AG04450 (cell line): ENCODE data around the gene CLIP1. TPM values are rescaled to one million over a fixed set of nuclear protein-coding genes. Genes with fewer than 3 reads are reported as not detected.
"Not testable (repeated sequence)": the region's sequence is repeated elsewhere in the genome, so short reads cannot be mapped to it uniquely, and the experiment has no call there.

Source experiments
- CTCF ChIA-PET: fragments of 300-600, 350-600 bp; formaldehyde crosslinking; extraction: SDS; loops from one replicate; lab custom pipeline; 2022; ENCODE audit warnings: antibody characterized with exemption, inconsistent platforms; lab: Charles Lee
- POLR2A ChIA-PET: fragments of 350-600 bp; formaldehyde crosslinking; extraction: SDS; loops from one replicate; lab custom pipeline; 2021; ENCODE audit warnings: antibody characterized with exemption, inconsistent platforms; lab: Yijun Ruan, JAX
- DNase-seq: peaks from one replicate; pipeline ENCODE4 v3.0.0-alpha.2; 2011; ENCODE audit warnings: low read depth, low spot score
- H3K27ac ChIP-seq: one replicate; pipeline ENCODE4 v1.5.1; 2012; ENCODE audit warnings: low read depth, low read length, control low read depth
- H3K27me3 ChIP-seq: one replicate; pipeline ENCODE4 v1.6.0; 2012; ENCODE audit warnings: low read length; ENCODE audit not compliant: control insufficient read depth, insufficient read depth
- H3K4me3 ChIP-seq: 2 replicates; pipeline ENCODE4 v1.5.1; 2011; ENCODE audit warnings: mild to moderate bottlenecking, low read depth, low read length, control low read depth
- H3K9me3 ChIP-seq: 2 replicates; pipeline ENCODE4 v1.5.1; 2012; ENCODE audit warnings: low read length; ENCODE audit not compliant: control insufficient read depth, insufficient read depth
- polyA plus RNA-seq: library from polyadenylated mRNA; depleted of rRNA; stranded (reverse); fragments of >200 nt; gene quantifications from 2 replicates; pipeline ENCODE4 v1.2.3, GENCODE V29; 2011
- TF ChIP-seq, protein P1 (sequence below): IDR thresholded peaks from 2 replicates; pipeline ENCODE4 v1.5.1; 2011; ENCODE audit warnings: low read depth, low read length, control low read depth, inconsistent platforms

Gene CLIP1
- polyA plus RNA-seq, 1 experiment, result 63.6 TPM

DNA sequence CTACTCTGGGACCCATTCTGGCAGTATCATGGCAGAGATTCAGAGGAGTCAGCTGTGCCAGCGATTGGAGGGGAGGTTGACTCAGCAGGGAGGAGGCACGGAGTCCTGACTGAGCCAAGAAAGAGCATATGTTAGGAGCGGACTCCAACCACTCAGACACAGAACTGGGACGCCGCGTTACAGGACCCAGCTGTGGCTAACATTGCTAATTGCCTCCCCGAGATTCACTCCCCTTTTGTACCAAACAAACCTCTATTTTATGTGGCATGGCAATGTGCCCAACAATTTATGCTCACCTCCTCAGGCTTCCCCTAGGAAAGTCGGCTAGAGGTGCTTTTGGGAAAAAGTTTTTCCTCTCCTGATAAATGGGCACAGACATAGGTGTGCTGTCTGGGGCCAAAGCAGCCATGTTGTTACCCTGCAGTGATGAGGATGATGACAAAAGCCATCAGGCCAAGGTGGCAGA is 15.2 kb upstream of the CLIP1 start:
- ChIA-PET POLR2A (interaction anchor here (0.8 kb wide), 1 partner anchor 12 kb away, joined by 3 read pairs; no protein-coding TSS in a partner anchor), CTCF (interaction anchor here (1.0 kb wide), 1 partner anchor 38 kb away, joined by 6 read pairs; no protein-coding TSS in a partner anchor)
- Histone ChIP-seq H3K9me3 (no peaks in the 10 kb centered on the region), H3K4me3 (no peak overlapping the region), H3K27me3 (no peaks in the 10 kb centered on the region), H3K27ac (peak overlapping the region; percentile 22)
- no peak for DNase-seq
- TF ChIP-seq, protein P1, sequence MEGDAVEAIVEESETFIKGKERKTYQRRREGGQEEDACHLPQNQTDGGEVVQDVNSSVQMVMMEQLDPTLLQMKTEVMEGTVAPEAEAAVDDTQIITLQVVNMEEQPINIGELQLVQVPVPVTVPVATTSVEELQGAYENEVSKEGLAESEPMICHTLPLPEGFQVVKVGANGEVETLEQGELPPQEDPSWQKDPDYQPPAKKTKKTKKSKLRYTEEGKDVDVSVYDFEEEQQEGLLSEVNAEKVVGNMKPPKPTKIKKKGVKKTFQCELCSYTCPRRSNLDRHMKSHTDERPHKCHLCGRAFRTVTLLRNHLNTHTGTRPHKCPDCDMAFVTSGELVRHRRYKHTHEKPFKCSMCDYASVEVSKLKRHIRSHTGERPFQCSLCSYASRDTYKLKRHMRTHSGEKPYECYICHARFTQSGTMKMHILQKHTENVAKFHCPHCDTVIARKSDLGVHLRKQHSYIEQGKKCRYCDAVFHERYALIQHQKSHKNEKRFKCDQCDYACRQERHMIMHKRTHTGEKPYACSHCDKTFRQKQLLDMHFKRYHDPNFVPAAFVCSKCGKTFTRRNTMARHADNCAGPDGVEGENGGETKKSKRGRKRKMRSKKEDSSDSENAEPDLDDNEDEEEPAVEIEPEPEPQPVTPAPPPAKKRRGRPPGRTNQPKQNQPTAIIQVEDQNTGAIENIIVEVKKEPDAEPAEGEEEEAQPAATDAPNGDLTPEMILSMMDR, result no peak

GRCh38 chr12:122435186-122435585 is 12.7 kb upstream of the CLIP1 start:
- TF ChIP-seq, protein P1, result no peak
- CTCF ChIA-PET, result interaction anchor here (1.2 kb wide), 1 partner anchor 36 kb away, joined by 4 read pairs; no protein-coding TSS in a partner anchor

DNA sequence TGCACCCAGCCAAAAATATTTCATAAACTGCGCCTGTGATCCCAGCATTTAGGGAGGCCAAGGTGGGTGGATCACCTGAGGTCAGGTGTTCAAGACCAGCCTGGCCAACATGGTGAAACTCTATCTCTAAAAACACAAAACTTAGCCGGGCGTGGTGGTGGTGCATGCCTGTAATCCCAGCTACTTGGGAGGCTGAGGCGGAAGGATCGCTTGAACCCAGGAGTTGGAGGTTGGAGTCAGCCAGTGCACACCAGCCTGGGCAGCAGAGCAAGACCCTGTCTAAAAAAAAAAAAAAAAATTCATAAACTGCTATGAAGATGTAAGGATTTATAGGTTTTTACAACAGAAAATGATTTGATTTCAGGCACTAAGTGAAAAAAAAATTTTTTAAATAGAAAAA is 6.6 kb upstream of the CLIP1 start:
- CTCF ChIA-PET, result interaction anchor here (1.1 to 2.3 kb wide), 2 partner anchors 19 to 43 kb away, joined by 4 to 10 read pairs; no protein-coding TSS in a partner anchor
- not testable (repeated sequence) for H3K27me3 ChIP-seq, H3K9me3 ChIP-seq, H3K4me3 ChIP-seq, DNase-seq, H3K27ac ChIP-seq
- POLR2A ChIA-PET, result interaction anchor here (0.7 kb wide), 1 partner anchor 82 kb away, joined by 3 read pairs; no protein-coding TSS in a partner anchor

More at GRCh38 chr12:122435186-122435585, 12.7 kb upstream of the CLIP1 start:
- no peaks in the 10 kb centered on the region for H3K27me3 ChIP-seq
- H3K9me3 ChIP-seq, result no peaks in the 10 kb centered on the region
- POLR2A ChIA-PET, result no interaction called here
- H3K27ac ChIP-seq, result no peak overlapping the region
- H3K4me3 ChIP-seq, result no peak overlapping the region
- DNase-seq, result no peak

DNA sequence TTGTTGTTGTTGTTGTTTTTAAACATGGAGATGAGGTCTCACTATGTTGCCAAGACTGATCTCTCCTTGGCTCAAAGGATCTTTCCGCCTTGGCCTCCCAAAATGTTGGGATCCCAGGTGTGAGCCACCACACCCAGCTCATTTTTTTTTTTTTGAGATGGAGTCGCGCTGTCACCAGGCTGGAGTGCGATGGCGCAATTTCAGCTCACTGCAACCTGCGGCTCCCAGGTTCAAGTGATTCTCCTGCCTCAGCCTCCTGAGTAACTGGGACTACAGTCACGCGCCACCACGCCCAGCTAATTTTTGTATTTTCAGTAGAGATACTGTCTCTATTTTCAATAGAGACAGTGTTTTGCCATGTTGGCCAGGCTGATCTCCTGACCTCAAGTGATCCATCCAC is 4.9 kb upstream of the CLIP1 start:
- DNase-seq, result no peak
- TF ChIP-seq, protein P1, result no peak
- Histone ChIP-seq H3K27me3 (no peaks in the 10 kb centered on the region), H3K9me3 (no peaks in the 10 kb centered on the region), H3K27ac (no peak overlapping the region), H3K4me3 (no peak overlapping the region)
- CTCF ChIA-PET, result interaction anchor here (2.3 kb wide), 1 partner anchor 44 kb away, joined by 10 read pairs; no protein-coding TSS in a partner anchor
- POLR2A ChIA-PET, result no interaction called here

DNA sequence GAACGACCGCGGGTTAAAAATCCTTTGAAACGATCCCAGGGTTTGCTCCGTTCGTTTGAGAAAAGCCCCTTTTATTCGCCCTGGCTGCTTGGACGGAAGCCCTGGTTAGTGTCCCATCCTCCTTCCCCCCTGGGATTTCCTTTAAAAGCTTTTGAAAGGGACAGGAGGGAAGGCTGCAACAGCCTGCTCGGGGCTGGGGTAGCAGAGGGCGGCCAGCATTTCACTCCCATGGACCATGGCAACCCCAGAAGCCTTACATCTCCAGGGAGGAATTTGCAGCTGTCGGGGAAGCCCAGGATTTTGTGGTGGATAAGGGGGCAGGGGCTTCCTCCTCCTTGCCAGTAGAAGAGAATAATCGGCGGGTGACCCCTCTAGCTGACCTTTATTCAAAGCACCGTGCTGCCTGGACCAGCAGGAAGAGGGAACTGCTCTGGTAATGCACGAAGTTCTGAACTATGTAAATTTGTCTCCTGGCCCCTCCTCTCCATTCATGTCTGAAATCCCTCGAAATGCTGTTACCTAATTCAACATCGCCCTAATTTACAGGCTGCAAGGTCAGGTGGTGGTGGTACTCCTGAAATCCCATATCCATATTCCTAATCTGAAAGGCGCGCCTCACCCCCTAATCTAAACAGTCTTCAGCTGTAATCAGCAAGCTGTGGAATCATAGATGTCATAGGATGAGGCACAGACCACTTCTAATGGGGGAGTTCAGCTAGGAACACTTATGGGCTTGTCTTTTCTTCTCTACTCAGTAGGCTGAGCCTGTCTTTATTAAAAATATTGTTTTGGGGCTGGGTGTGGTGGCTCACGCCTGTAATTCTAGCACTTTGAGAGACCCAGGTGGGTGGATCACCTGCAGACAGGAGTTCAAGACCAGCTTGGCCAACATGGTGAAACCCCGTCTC is 1.0 kb upstream of the CLIP1 start:
- TF ChIP-seq, protein P1, result no peak
- Histone ChIP-seq H3K27me3 (no peaks in the 10 kb centered on the region), H3K9me3 (no peaks in the 10 kb centered on the region), H3K27ac (peak overlapping the region; percentile 90), H3K4me3 (peak overlapping the region; percentile 67)
- POLR2A ChIA-PET, result interaction anchor here (0.5 to 1.4 kb wide), 5 partner anchors 11 to 67 kb away, joined by 3 to 13 read pairs (median 3); no protein-coding TSS in a partner anchor
- CTCF ChIA-PET, result interaction anchor here (0.6 to 1.8 kb wide), 2 partner anchors 24 to 51 kb away, joined by 4 to 7 read pairs; no protein-coding TSS in a partner anchor
- no peak for DNase-seq
